Cardiac muscle cell (in vitro differentiated cells and primary cell): Measurements from ENCODE around the gene TPM1. TPM values are rescaled to one million over a fixed set of nuclear protein-coding genes. Genes with fewer than 3 reads are reported as not detected.

Experiments used
- DNase-seq, 2 donors: peaks; one replicate each; pipeline versions ENCODE4 v3.0.0 to v3.0.0-alpha.2; 2010 to 2017; ENCODE audit warnings: low read depth in 1 of 2, low spot score in 1 of 2
- H3K27ac ChIP-seq: fragments of 200-600 bp; sonication (generic); 2 replicates; pipeline ENCODE4 v1.5.1; 2016
- H3K27me3 ChIP-seq: fragments of 200-600 bp; sonication (generic); 2 replicates; pipeline ENCODE4 v1.6.0; 2016; ENCODE audit warnings: control low read depth
- H3K36me3 ChIP-seq: fragments of 200-600 bp; sonication (generic); 2 replicates; pipeline ENCODE4 v1.5.1; 2016; ENCODE audit warnings: control low read depth
- H3K4me1 ChIP-seq: fragments of 200-600 bp; sonication (generic); 2 replicates; pipeline ENCODE4 v1.8.1; 2017; ENCODE audit warnings: low read depth, mild to moderate bottlenecking, mixed run types
- H3K4me3 ChIP-seq: fragments of 200-600 bp; sonication (generic); 2 replicates; pipeline ENCODE4 v1.5.1; 2016; ENCODE audit warnings: mild to moderate bottlenecking
- H3K9me3 ChIP-seq: fragments of 200-600 bp; sonication (generic); 2 replicates; pipeline ENCODE4 v1.5.1; 2017; ENCODE audit warnings: low read depth, mild to moderate bottlenecking, control low read depth
- polyA plus RNA-seq: library from polyadenylated mRNA; unstranded; fragments of >200 nt; fragmentation: Nextera tagmentation; extraction: Ambion mirVana; gene quantifications from 2 replicates; pipeline ENCODE4 v1.2.1, GENCODE V29; 2016
- total RNA-seq: library from RNA; depleted of rRNA; stranded (reverse); fragments of >200 nt; gene quantifications from 2 replicates; pipeline ENCODE4 v1.2.3, GENCODE V29; 2016
- TF ChIP-seq, protein P1 (sequence below): IDR thresholded peaks from 2 replicates; pipeline ENCODE4 v1.5.1; 2012; ENCODE audit warnings: low read depth, mild to moderate bottlenecking, low read length

The TPM1 gene
- total and polyA plus RNA-seq, 2 experiments from 2014 or later: 6,553 to 10,138 TPM

DNA sequence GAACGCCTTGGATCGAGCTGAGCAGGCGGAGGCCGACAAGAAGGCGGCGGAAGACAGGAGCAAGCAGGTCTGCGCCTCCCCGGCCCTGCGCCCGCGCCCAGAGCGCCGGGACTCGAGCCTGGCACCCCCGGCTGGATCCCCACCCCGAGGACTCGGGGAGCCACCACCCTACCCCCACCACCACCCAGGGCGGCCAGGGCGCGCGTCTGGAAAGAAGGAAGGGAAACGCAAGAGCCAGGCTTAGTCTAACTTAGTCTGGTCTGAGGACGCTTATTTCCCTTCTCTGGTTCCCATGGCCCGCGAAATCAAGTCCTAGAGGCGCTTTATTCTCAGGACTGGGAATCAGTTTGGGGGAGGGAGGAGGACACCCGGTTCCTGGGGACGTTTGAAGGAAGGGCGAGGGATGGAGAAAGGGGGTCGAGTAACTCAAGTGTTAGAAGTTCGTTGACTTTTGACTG lies 359 bp downstream of the TPM1 start:
- TF ChIP-seq, protein P1, sequence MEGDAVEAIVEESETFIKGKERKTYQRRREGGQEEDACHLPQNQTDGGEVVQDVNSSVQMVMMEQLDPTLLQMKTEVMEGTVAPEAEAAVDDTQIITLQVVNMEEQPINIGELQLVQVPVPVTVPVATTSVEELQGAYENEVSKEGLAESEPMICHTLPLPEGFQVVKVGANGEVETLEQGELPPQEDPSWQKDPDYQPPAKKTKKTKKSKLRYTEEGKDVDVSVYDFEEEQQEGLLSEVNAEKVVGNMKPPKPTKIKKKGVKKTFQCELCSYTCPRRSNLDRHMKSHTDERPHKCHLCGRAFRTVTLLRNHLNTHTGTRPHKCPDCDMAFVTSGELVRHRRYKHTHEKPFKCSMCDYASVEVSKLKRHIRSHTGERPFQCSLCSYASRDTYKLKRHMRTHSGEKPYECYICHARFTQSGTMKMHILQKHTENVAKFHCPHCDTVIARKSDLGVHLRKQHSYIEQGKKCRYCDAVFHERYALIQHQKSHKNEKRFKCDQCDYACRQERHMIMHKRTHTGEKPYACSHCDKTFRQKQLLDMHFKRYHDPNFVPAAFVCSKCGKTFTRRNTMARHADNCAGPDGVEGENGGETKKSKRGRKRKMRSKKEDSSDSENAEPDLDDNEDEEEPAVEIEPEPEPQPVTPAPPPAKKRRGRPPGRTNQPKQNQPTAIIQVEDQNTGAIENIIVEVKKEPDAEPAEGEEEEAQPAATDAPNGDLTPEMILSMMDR: no peak
- DNase-seq: peak in 1 of 2 donors; percentile 47
- peaks cover 36% of the 10 kb centered on the region for H3K4me1 ChIP-seq
- peaks cover 40% of the 10 kb centered on the region for H3K36me3 ChIP-seq
- no peaks in the 10 kb centered on the region for H3K9me3 ChIP-seq
- peak overlapping the region; percentile 100 for H3K27ac ChIP-seq
- no peaks in the 10 kb centered on the region for H3K27me3 ChIP-seq
- H3K4me3 ChIP-seq: peak overlapping the region; percentile 96

DNA sequence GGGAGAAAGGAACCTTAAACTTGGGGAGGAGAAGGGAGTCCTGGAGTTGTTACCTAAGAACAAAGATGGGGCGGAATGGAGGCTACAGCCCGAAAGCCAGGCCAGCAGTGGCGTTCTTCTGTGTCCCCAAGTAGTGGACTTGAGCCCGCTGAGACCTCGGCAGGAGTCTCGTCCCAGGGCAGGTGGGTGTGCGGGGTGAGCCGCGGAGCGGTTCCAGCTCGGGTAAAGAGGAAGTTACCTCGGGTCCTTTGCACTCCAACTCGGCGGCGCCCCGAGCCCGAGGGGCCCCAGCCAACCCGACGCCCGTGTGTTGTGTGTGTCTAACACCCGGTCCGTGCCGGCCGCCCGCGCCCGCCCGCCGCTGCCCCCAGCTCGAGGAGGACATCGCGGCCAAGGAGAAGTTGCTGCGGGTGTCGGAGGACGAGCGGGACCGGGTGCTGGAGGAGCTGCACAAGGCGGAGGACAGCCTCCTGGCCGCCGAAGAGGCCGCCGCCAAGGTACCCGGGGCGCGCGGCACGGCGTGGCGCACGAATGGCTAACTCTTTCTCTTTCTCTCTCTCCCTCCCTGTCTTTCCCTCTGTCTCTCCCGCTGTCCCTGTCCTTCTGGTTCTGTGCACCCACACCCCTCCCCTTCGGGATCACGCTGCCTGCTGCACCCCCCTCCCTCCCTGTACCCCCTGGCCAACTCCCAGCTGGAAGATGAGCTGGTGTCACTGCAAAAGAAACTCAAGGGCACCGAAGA lies 959 bp downstream of the TPM1 start:
- no peaks in the 10 kb centered on the region for H3K27me3 ChIP-seq
- peak overlapping the region; percentile 100 for H3K27ac ChIP-seq
- H3K4me1 ChIP-seq: peaks cover 36% of the 10 kb centered on the region
- peak overlapping the region; percentile 96 for H3K4me3 ChIP-seq
- H3K36me3 ChIP-seq: peaks cover 40% of the 10 kb centered on the region
- no peaks in the 10 kb centered on the region for H3K9me3 ChIP-seq
- TF ChIP-seq, protein P1: no peak
- no peak for DNase-seq

DNA sequence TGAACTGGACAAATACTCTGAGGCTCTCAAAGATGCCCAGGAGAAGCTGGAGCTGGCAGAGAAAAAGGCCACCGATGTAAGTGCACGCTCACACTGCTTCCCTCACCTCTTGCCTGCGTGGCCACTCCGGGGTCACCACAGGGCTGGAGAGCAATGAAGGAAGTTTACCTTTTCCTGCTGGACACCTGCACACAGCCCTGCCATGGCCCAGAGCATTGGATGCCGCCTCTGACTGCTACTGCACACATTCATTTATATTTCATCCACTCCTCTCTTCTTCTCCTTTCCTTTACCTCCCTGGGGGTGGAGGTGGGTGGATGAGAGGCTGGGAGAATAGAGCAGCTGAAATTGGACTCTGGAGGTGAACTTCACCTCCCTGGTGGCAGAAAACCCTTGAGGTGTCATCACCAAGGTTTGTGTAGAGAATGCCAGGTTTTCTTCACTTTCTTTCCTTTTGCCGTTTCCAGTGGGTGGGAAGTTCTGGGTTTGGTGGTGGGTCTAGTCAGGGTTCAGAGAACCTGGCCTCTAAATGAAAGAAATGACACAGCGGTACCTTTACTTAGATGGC lies 1.6 kb downstream of the TPM1 start:
- Histone ChIP-seq H3K36me3 (peaks cover 40% of the 10 kb centered on the region), H3K4me3 (peak overlapping the region; percentile 96), H3K9me3 (no peaks in the 10 kb centered on the region), H3K27ac (peak overlapping the region; percentile 100), H3K27me3 (no peaks in the 10 kb centered on the region), H3K4me1 (peaks cover 37% of the 10 kb centered on the region)
- TF ChIP-seq, protein P1: no peak
- peak in 1 of 2 donors; percentile 39 for DNase-seq

DNA sequence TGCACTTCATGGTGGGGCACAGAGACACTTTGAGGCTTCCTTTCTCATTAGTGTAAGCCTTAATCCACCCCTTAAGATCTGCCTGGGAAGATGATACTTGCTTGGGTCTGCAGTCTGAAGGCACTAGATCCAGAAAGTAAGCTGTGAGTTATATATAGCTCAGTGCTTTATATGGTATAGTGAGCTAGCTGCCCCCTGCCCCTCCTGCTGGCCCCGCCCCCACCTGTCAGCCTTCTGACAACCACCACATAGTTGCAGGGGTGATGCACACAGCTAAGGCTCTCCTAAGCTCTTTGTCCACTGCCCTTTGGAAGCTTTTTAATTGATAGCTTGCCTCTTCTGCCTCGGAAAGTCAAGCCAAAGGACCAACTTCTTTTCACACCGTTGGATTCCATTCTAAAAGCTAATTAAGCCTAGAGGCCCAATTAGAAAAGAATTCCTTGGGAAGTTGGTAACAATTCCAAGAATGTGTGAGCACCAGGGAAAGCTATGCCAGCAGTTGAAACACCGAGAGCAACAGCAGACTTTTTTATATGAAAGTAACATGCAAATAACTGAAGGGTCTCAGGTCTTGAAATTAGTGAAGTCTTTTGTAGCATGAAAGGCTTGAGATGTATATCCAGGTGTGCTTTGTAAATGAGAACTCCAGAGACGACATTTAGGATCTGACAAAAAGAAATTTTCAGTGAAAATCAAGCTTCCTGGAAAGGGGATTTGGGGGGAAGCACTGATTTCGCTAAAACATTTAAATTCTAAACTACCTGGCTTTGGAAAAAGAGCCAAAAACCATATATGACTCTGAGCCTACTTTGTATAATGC lies 2.3 kb downstream of the TPM1 start:
- no peaks in the 10 kb centered on the region for H3K27me3 ChIP-seq
- peak overlapping the region; percentile 100 for H3K27ac ChIP-seq
- H3K36me3 ChIP-seq: peaks cover 44% of the 10 kb centered on the region
- H3K4me3 ChIP-seq: peak overlapping the region; percentile 96
- peaks cover 44% of the 10 kb centered on the region for H3K4me1 ChIP-seq
- TF ChIP-seq, protein P1: no peak
- peak in 1 of 2 donors; percentile 87 for DNase-seq
- no peaks in the 10 kb centered on the region for H3K9me3 ChIP-seq

DNA sequence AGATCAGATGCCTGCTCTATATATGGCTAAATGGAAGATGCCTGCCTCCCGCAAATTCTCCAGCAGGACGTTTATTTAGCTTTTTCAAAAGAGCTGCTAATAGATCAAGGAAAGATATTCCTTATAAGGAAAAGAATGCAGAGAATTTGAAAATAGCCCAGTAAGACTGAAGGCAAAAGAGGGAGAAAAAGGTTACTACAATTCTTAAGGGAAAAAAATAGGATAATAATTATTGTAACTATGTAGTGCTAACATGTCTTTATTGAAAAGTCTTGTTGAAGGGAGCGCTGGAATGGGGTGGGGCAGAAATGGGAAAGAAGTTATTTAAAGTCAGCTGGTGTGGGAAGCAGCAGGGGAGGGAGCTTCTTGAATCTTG lies 2.9 kb downstream of the TPM1 start:
- TF ChIP-seq, protein P1: no peak
- no peaks in the 10 kb centered on the region for H3K27me3 ChIP-seq
- H3K27ac ChIP-seq: peak overlapping the region; percentile 100
- DNase-seq: peak in 1 of 2 donors; percentile 49
- H3K4me3 ChIP-seq: peak overlapping the region; percentile 96
- peaks cover 50% of the 10 kb centered on the region for H3K36me3 ChIP-seq
- no peaks in the 10 kb centered on the region for H3K9me3 ChIP-seq
- peaks cover 49% of the 10 kb centered on the region for H3K4me1 ChIP-seq
